AG04450 (cell line): ENCODE results near the gene PHF5A. TPM values are rescaled to one million over a fixed set of nuclear protein-coding genes. Genes with fewer than 3 reads are reported as not detected.
A peak's percentile ranks its signal among the peaks of the same experiment; 100 is the strongest.

Experiments used
- CTCF ChIA-PET: fragments of 300-600, 350-600 bp; formaldehyde crosslinking; extraction: SDS; loops from one replicate; lab custom pipeline; 2022; ENCODE audit warnings: antibody characterized with exemption, inconsistent platforms; lab: Charles Lee
- POLR2A ChIA-PET: fragments of 350-600 bp; formaldehyde crosslinking; extraction: SDS; loops from one replicate; lab custom pipeline; 2021; ENCODE audit warnings: antibody characterized with exemption, inconsistent platforms; lab: Yijun Ruan, JAX
- DNase-seq: peaks from one replicate; pipeline ENCODE4 v3.0.0-alpha.2; 2011; ENCODE audit warnings: low read depth, low spot score
- H3K27ac ChIP-seq: one replicate; pipeline ENCODE4 v1.5.1; 2012; ENCODE audit warnings: low read depth, low read length, control low read depth
- H3K27me3 ChIP-seq: one replicate; pipeline ENCODE4 v1.6.0; 2012; ENCODE audit warnings: low read length; ENCODE audit not compliant: control insufficient read depth, insufficient read depth
- H3K4me3 ChIP-seq: 2 replicates; pipeline ENCODE4 v1.5.1; 2011; ENCODE audit warnings: mild to moderate bottlenecking, low read depth, low read length, control low read depth
- H3K9me3 ChIP-seq: 2 replicates; pipeline ENCODE4 v1.5.1; 2012; ENCODE audit warnings: low read length; ENCODE audit not compliant: control insufficient read depth, insufficient read depth
- polyA plus RNA-seq: library from polyadenylated mRNA; depleted of rRNA; stranded (reverse); fragments of >200 nt; gene quantifications from 2 replicates; pipeline ENCODE4 v1.2.3, GENCODE V29; 2011
- TF ChIP-seq, protein P1 (sequence below): IDR thresholded peaks from 2 replicates; pipeline ENCODE4 v1.5.1; 2011; ENCODE audit warnings: low read depth, low read length, control low read depth, inconsistent platforms

Gene PHF5A
- polyA plus RNA-seq, 1 experiment: 53.8 TPM

DNA sequence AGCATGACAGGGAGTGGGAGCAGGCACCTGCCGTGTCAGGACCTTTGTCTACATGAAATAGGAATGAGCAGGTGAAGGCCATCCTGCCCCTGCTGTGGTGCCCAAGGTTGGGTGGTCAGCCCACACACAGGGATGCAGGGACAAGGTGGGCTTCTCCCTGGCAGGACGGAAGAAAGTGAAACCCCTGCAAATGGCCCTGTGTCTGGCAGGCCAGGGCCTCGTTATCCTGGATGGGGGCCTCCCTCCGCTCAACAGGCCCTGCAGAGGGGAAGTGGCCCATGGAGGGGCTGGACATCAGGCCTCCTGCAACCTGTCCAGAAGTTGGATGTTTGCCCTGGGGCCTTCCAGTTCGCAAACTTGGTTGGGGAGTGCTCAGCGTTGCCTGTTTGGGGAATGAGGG, 36.8 kb downstream of the PHF5A start:
- Histone ChIP-seq H3K4me3 (no peak overlapping the region), H3K27ac (no peak overlapping the region), H3K27me3 (no peaks in the 10 kb centered on the region), H3K9me3 (no peaks in the 10 kb centered on the region)
- TF ChIP-seq, protein P1, sequence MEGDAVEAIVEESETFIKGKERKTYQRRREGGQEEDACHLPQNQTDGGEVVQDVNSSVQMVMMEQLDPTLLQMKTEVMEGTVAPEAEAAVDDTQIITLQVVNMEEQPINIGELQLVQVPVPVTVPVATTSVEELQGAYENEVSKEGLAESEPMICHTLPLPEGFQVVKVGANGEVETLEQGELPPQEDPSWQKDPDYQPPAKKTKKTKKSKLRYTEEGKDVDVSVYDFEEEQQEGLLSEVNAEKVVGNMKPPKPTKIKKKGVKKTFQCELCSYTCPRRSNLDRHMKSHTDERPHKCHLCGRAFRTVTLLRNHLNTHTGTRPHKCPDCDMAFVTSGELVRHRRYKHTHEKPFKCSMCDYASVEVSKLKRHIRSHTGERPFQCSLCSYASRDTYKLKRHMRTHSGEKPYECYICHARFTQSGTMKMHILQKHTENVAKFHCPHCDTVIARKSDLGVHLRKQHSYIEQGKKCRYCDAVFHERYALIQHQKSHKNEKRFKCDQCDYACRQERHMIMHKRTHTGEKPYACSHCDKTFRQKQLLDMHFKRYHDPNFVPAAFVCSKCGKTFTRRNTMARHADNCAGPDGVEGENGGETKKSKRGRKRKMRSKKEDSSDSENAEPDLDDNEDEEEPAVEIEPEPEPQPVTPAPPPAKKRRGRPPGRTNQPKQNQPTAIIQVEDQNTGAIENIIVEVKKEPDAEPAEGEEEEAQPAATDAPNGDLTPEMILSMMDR: no peak
- ChIA-PET CTCF (no interaction called here), POLR2A (no interaction called here)
- DNase-seq: no peak

DNA sequence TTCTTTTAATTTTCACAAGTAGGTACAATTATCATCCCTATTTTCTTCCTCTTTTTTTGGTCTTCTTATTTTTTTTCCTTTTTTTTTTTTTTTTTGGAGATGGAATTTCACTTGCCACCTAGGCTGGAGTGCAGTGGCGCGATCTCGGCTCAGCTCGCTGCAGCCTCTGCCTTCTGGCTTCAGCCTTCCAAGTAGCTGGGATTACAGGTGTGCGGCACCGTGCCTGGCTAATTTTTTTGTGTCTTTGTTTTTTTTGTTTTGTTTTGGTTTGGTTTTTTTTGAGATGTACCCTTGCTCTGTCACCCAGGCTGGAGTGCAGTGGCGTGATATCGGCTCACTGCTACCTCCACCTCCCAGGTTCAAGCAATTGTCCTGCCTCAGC, 38.5 kb downstream of the PHF5A start:
- Histone ChIP-seq H3K9me3 (no peaks in the 10 kb centered on the region), H3K4me3 (no peak overlapping the region), H3K27ac (no peak overlapping the region), H3K27me3 (no peaks in the 10 kb centered on the region)
- TF ChIP-seq, protein P1: no peak
- ChIA-PET POLR2A (no interaction called here), CTCF (interaction anchor here (1.1 to 1.4 kb wide), 2 partner anchors 88 to 95 kb away, joined by 4 to 5 read pairs; no protein-coding TSS in a partner anchor)
- no peak for DNase-seq

DNA sequence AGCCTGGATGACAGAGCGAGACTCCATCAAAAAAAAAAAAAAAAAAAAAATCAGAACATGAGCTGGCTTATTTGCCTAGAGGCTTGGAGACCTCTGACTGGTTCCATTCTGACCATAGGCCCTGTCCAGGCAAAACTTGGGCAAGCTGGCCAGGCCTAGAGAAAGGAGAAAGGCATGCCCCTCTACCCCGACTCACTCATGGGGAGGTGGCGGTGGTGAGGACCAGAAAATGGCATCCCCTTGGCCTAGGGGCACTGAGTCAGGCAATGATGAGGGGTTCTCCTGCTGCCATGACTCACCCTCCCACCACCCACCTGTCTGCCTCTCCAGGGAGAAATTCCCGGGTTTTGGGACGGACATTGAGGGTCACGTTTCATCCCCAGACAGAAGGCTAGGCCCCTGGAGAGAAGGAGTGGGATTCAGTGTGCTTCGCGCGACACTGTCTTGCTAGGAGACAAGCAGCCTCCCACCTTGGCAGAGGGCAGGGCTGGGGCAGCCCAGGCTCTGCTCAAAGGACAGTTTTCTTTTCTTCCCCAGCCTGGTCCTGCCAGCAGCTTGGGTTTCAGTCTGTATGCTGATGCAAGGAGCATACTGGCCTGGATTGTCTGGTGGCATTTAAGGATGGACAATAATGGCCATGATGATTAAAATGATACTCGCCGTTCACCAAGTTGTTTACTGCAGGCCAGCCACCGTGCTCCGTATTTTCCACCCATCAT, 39.1 kb downstream of the PHF5A start:
- POLR2A ChIA-PET: interaction anchor here (0.7 to 2.1 kb wide), 2 partner anchors 17 to 62 kb away, joined by 4 to 10 read pairs; partner anchors contain the start of gene TOB2
- no peak for DNase-seq
- TF ChIP-seq, protein P1: no peak
- CTCF ChIA-PET: interaction anchor here (1.1 to 1.4 kb wide), 2 partner anchors 88 to 95 kb away, joined by 4 to 5 read pairs; no protein-coding TSS in a partner anchor
- H3K27ac ChIP-seq: peak overlapping the region; percentile 31
- H3K4me3 ChIP-seq: no peak overlapping the region
- no peaks in the 10 kb centered on the region for H3K9me3 ChIP-seq
- no peaks in the 10 kb centered on the region for H3K27me3 ChIP-seq

DNA sequence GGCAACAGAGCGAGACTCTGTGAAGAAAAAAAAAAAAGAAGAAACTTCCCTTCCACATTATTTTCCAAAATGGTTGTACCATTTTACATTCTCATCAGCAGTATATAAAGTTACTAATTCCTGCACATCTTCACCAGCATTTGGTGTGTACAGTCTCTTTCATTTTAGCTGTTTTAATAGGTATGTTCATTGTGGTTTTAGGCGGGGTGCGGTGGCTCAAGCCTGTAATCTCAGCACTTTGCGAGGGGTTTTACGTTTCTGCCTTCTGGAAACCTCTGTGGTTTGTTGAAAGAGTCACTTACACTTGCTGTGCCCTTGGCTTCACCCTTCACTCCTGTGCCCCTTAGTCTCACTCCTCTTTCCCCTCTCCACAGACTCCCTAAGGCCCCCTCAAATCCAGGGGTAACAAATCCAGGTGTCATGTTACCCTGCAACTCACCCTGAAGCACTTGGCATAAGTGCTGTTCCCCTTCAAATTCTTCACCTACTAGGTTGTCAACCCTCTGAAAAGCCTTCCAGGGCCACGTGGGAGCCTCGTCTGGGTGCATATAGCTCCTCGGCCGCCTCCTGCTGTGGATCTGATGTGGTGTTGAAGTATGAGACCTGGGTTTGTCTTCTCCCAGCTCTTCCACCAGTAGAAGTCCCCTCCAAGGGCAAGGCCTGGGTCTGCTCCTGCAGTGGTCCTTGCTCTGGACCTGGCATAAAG, 42.7 kb downstream of the PHF5A start:
- ChIA-PET CTCF (interaction anchor here (0.6 to 1.9 kb wide), 2 partner anchors 23 to 92 kb away, joined by 5 read pairs; no protein-coding TSS in a partner anchor), POLR2A (no interaction called here)
- H3K27me3 ChIP-seq: no peaks in the 10 kb centered on the region
- H3K4me3 ChIP-seq: no peak overlapping the region
- no peak overlapping the region for H3K27ac ChIP-seq
- no peak for DNase-seq
- TF ChIP-seq, protein P1: no peak
- no peaks in the 10 kb centered on the region for H3K9me3 ChIP-seq

DNA sequence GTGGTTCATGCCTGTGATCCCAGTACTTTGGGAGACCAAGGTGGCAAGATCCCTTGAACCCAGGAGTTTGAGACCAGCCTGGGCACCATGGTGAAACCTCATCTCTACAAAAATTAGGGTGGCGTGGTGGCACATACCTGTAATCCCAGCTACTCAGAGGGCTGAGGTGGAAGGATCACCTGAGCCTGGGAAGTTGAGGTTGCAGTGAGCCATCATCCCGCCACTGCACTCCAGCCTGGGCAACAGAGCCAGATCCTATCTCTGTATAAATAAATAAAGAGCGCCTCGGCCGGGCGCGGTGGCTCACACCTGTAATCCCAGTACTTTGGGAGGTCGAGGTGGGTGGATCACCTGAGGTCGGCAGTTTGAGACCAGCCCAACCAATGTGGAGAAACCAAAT, 49.8 kb downstream of the PHF5A start:
- Histone ChIP-seq H3K9me3 (no peaks in the 10 kb centered on the region), H3K27ac (no peak overlapping the region), H3K4me3 (no peak overlapping the region), H3K27me3 (no peaks in the 10 kb centered on the region)
- no peak for DNase-seq
- ChIA-PET POLR2A (interaction anchor here (0.6 kb wide), 1 partner anchor 37 kb away, joined by 3 read pairs; the partner anchor contains the start of gene TEF), CTCF (interaction anchor here (2.0 to 3.3 kb wide), 2 partner anchors 15 to 99 kb away, joined by 7 to 10 read pairs; no protein-coding TSS in a partner anchor)
- TF ChIP-seq, protein P1: no peak
